ENCODE results near the gene DNAJB8.

GRCh38 chr3:128429275-128429674, 37.4 kb downstream of the DNAJB8 start:
- TF ChIP-seq CTCF (conservative IDR thresholded peaks at IDR 0.05 in 1 of 2, IDR thresholded peaks at IDR 0.05 in 1 of 2; ENCODE audit: low read depth in 1 of 2, low read length in 2 of 2) (no peak), EZH2 (IDR thresholded peaks at IDR 0.05; ENCODE audit: low read length, missing control alignments) (no peak)

All from fibroblast of lung (primary cell).